Astrocyte (in vitro differentiated cells and primary cell): ENCODE measurements around the gene GKAP1.

Experiments used
- CTCF ChIP-seq: IDR thresholded peaks from 2 replicates; pipeline ENCODE4 v1.5.1; 2011; ENCODE audit warnings: low read depth, mild to moderate bottlenecking, inconsistent platforms, low read length, moderate library complexity; ENCODE audit not compliant: insufficient read depth
- EZH2 ChIP-seq: IDR thresholded peaks from 2 replicates; pipeline ENCODE4 v1.6.1; 2012; ENCODE audit warnings: mild to moderate bottlenecking, low read length, inconsistent platforms; ENCODE audit not compliant: insufficient read depth

- TF ChIP-seq EZH2, result no peak
- TF ChIP-seq CTCF, result no peak
Observed at GRCh38 chr9:83733739-83734138, 83.8 kb downstream of the GKAP1 start.
